ENCODE measurements around the gene C11orf54.
"Not testable (repeated sequence)": the region's sequence is repeated elsewhere in the genome, so short reads cannot be mapped to it uniquely, and the experiment has no call there.

C11orf54 gene

DNA sequence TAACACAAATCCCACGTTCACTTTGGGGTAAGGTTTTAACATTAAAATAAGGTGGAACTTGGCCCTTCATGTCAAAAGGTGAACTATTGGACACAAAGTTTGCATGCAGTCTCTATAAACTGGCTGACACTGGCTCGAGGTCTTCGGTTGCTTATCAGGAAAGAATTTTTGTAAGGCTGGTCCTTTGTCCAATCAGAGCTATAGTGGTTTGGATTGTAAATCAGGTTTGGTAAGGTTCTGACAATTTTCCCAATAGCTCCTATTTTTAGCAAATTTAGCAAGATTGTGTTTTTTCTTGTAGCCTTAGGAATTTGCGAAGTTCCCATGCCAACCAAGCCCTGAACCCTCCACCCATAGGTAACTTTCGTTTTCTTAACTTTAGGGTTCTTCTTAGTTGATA is 25.0 kb downstream of the C11orf54 start:
- no peak for DNase-seq (ENCODE audit: low spot score)

DNA sequence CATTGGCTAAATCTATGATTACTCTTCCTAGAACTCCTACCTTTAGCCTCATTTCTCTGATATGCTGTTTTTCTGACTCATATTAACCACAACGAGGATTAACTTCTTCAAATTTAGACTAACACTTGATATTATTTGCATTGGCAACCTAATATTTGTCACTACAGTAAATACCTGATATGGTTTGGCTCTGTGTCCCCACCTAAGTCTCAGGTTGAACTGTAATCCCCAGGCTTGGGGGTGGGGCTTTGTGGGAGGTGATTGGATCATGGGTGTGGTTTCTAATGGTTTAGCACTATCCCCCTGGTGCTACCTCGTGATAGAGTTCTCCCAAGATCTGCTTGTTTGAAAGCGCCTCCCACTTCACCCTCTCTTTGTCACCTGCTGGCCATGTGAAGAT is 25.5 kb downstream of the C11orf54 start:
- DNase-seq (ENCODE audit: low spot score) = no peak

DNA sequence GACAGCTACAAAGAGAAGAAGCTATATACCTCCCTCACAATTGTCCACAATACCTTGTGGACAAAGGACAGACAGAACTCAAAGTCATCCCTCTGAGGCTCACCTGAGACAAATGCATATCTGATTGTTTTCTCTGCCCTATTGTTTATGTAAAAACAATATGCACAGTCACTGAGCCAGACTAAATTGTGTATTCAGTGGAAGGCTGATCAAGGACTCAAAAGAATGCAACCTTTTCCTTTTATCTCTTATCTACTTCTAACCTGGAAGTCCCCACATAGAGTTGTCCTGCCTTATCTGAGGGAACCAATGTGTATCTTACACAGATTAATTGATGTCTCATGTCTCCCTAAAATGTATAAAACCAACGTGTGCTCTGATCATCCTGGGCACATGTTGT is 28.7 kb downstream of the C11orf54 start:
- no peak for DNase-seq (ENCODE audit: low spot score)

DNA sequence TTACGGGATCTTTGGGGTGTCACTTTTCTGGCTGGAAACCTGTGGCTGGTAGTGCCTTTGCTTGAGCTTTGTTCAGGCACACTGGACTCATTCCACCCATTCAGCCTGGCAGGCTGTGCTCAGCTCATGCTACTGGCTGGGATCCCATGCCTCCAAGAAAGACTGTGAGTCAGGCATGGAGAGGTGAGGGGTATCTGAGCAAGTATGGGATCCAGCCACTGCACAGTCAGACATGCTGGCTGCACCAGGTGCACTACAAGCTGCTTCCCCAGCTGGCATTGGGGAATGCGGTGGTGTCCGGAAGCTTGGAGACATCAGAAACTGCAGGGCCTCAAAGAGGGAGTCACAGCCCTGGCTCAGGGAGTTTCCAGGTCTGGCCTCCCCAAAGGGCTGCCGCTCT is 30.7 kb downstream of the C11orf54 start:
- no peak for DNase-seq (ENCODE audit: low spot score)

DNA sequence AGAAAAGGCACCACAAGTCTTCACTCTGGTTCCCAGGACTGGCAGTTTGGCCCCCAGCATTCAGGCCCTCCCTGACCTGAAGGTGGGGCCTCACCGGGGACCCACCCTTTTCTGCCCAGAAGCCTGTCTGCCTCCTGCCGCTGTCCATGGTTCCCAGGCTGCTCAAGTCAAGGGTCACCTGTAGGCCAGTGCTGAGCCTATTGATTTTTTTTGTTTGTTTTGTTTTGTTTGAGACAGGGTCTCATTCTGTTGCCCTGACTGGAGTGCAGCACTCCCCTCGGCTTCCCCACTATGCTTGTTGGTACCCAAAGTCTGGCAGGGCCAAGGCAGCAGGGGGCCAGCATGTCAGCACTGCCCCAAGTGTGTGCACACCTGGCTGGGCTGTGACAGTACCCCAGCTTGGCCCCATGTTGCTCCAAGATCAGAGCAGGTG is 31.6 kb downstream of the C11orf54 start:
- no peak for DNase-seq (ENCODE audit: low spot score)

DNA sequence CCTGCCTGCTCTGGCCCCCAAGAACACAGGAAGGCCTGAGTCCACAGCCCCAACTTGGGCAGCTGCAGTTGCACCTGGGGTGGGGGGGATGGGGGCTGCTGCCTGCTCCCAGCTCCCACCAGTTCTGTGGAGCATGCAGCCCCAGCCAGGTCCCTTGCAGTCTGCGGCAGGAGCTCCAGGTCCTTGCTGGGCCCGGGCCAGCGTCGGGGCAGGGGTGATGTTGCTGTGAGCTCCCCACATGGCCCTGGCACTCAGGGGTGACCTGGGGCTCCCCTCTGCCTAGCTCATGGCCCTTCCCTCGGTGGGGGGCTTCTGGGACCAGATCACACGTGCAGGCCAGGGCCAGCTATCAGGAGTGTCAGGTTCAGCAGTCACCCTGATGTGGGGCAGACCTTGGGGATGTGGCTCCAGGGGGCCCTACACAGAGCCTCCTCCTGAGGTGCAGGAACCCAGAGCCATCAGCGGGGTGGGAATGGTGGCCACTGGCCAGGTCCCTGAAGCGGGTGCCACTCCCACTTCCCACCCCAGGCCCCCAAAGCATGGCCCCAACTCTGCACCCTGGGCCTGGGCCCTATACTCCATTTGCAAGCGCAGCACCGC is 32.2 kb downstream of the C11orf54 start:
- DNase-seq (ENCODE audit: low spot score) = no peak

DNA sequence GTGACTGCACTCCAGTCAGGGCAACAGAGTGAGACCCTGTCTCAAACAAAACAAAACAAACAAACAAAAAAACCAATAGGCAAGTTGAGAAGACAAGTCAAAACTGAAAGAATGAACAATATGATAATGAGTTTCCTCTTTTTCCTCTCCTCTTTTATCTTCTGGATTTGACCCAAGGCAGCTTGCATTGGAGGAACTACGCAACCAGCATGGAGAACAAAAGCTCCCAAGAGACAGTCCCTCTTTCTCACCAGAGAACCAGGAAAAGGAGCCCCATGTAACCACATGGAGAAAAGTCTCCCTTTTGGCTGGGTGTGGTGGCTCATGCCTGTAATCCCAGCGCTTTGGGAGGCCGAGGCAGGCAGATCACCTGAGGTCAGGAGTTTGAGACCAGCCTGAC is 33.1 kb downstream of the C11orf54 start:
- not testable (repeated sequence) for DNase-seq (ENCODE audit: low spot score)

DNA sequence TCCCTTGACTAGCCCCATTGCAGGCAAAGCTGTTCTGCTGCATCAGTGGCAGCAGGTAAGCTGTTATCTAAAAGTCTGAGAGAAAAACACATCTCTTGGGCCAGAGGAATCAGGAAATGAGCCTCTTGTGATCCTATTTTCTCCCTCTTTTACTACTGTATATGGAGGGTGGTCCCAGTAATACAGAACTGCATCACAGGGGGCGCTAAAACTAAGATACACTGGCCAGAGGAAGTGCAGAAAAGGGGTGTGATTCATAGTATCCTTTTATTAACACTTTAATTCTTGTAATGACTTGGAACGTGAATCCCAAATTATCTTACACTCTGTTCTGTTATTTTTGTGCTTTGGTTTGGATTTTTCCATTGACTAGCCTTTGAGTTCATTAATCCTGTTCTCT is 33.8 kb downstream of the C11orf54 start:
- DNase-seq (ENCODE audit: low spot score) = peak; percentile 12

DNA sequence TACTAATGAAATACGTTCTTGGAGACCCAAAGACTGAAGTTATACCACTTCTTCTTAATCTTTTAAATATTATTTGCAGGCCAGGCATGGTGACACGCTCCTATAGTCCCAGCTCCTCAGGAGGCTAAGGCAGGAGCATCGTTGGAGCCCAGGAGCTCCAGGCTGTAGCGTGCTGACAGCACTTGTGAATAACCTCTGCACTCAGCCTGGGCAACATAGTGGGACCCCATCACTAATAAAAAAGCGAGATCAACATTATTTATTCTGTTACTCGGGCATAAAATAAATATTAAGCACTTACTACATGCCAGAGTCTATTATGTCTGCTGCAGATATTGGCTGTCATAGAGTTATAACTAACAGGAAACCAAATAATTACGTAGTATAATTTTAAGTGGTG is 41.9 kb downstream of the C11orf54 start:
- DNase-seq (ENCODE audit: low spot score) = no peak

DNA sequence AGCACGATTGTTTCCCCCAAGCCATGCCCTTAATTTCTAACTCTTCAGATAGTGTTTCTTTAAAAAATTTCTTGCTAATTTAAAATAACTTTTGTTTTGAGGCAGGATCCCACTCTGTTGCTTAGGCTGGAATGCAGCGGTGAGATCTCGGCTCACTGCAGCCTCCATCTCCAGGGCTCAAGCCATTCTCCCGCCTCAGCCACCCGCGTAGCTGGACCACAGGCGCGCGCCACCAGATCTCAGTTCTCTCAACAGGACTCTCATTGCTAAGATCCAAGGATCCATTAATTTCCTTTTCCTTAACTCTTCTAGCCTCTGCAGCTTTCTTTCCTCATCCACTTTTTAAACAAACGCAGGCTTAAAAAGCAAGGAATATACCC is 42.3 kb downstream of the C11orf54 start:
- no peak for DNase-seq (ENCODE audit: low spot score)

DNA sequence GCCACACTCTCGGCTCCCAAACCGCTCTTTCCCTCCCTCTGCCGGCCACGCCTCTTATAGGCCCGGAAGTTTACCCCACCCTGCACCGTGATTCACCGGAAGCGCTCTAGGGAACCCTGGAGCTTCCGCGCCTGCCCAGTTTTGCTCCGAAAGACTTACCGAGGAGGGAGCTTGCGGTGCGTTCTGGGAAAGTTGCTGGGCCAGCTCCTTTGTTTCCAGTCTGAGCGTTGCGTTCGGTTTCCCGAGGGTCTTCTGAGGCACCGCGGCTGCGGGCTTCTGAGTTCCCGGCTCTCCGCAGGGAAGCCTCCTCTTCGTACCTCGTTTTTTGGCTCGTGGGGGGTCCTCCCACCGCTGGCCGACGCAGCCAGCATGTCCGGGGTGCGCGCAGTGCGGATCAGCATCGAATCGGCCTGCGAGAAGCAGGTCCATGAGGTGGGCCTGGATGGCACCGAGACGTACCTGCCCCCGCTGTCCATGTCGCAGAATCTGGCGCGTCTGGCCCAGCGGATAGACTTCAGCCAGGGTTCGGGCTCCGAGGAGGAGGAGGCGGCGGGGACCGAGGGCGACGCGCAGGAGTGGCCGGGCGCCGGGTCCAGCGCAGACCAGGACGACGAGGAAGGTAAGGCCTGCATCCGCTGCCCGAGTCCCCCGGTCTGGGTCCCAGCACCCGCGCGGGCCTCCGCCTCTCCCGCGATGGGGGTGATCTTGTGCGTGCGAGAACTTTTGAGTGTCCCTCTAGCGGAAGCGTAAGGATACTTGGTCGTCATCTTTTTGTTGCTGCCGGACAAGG is 42.9 kb downstream of the C11orf54 start, which contains the start of gene MED17:
Gene MED17 (plus strand): TSS at position 138 of the 790 bp plus-strand sequence. CDS start 232 bp downstream, at position 370.
- DNase-seq (ENCODE audit: low spot score) = peak; percentile 87

DNA sequence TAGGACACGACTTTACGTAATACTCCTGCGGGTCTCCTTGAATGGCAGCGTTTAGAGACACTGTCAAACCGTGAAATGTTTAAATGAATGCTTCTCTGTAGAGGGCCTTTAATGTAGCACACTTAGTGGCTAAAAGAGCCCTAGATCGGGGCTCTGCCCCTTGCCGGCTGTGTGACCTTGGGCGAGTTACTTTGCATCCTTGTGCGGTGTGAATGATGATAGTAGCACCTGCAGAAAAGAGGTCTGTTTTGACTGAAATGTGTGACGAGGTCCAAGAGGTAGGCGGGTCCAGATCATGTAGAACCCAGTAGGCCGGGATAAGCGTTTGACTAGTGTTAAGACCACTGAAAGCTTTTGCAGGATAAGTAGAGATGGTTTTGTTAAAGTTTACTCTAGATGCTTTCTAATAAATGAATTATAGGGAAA is 43.5 kb downstream of the C11orf54 start:
- DNase-seq (ENCODE audit: low spot score) = no peak

DNA sequence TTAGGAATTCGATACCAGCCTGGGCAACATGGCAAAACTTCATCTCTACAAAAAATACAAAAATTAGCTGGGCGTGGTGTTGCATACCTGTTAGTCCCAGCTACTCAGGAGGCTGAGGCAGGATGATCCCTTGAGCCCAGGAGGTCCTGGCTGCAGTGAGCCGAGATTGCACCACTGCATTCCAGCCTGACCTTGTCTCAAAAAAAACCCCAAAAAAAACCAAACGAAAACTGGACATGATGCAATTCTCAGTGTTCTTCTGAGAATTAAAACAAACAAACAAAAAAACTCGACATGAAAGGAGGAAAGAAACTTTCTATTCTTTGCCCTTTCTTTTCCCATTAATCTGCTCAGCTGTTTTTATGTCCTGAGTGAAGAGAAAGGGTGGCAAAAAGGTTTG is 50.0 kb downstream of the C11orf54 start:
- no peak for DNase-seq (ENCODE audit: low spot score)

DNA sequence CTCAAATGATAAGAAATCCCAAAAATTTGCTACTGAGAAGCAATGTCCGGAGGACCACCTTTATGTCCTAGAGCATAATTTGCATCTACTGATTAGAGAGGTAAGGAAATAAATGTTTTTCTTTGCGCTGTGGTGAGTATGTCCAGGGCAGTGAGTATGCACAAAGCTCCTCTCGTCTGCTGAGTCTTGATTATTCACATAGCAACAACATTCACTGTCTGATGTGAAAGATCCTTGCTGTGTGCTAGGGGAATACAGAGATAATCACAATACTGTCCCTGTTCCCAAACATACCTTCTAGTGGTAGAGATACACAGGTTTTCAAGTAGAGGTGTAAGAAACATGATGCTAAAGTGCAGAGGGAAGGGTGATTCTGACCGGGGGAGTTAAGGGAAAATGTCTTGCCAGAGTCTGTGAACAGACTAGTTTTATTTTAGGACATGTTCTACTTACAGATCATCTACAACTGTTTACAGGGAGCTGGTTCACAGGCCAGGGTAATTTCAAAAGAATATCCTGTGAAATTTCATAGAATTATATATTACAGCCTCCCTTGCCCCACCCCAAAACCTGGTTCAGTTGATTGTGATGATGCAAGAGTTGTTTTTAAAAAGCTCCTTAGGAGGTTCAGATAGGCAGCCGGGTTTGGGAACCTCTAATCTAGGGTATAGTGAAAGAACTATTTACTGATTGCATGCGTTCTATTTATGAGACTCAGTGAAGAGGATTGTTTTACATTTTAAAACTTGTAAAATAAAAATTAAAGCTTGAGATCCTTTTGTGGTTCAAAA is 55.2 kb downstream of the C11orf54 start:
- DNase-seq (ENCODE audit: low spot score) = no peak

DNA sequence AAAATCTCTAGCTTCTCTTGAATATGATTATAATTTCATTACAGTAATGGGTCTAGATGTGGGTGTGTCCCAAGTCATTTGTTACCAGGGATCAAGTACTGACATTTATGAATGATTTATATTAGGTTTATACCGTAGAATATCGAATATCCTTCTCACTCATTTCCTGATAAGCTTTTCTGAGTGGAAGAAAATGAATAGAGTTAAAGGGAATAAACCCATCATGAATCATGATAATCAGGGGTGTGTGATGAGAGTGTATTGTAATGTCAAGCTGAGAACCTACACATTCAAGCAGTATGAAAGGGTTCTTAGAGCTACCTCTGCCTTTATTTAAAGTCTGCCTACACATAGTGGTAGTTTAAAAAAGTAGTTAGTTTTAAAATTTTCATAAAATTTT is 59.9 kb downstream of the C11orf54 start:
- DNase-seq (ENCODE audit: low spot score) = no peak

DNA sequence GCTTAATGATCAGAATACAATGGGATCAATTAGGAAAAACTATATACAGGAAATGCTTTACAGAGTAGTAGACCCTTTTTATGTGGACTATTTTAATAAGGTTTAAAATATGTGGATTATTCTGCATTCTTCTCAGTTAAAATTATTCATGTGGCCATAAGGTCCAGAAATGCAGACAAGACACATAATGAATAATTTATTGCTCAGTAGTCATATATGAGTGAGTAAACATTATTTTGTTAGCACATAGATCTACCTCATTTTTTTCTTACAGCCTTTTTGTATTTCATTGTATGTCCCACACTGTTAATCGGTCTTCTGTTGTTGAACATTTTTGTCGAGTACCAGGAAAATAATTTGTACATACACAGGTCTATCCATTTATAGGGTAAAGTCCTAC is 63.4 kb downstream of the C11orf54 start:
- DNase-seq (ENCODE audit: low spot score) = no peak

DNA sequence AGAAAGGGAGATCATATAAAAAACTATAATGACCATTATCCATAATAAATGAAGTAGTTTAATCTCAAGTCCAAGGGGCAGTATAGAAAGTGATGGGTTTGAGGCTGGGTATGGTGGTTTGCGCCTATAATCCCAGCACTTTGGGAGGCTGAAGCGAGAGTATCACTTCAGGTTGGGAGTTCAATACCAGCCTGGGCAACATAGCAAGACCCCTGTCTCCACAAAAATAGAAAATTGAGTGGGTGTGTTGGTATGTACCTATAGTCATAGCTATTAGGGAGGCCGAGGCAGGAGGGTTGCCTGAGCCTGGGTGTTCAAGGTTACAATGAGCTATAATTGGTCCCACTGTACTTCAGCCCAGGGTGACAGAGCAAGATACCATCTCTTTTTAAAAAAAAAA is 66.5 kb downstream of the C11orf54 start:
- no peak for DNase-seq (ENCODE audit: low spot score)

DNA sequence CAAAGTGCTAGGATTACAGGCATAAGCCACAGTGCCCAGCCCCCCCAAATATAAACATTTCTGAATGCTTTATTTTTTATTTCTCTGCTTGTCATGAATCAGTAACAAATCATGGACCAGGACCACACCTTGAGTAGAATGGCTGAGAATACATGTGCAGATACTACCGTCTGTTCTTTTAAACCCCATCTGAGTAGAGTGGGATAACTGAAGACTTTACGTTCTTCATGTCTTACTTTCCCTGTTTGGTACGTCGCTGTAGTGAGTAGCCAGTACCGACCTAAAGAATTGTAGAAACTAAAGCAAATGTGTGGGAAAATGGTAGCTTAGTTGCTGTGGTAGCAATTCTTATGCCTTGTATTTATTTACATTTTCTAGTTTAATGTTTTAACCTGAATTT is 72.5 kb downstream of the C11orf54 start:
- DNase-seq (ENCODE audit: low spot score) = no peak
